ENCODE measurements around the gene CEP250. TPM values are rescaled to one million over a fixed set of nuclear protein-coding genes. Genes with fewer than 3 reads are reported as not detected.

The CEP250 gene
- total RNA-seq, 4 donors from 2014 or later = 26.1 to 121 (median 38.3) TPM

GRCh38 chr20:35564905-35565304 lies 109.5 kb downstream of the CEP250 start:
- Histone ChIP-seq H3K4me1 (no peaks in the 10 kb centered on the region), H3K36me3 (no peaks in the 10 kb centered on the region), H3K27ac (no peak overlapping the region), H3K27me3 (no peaks in the 10 kb centered on the region), H3K9me3 (no peaks in the 10 kb centered on the region), H3K4me3 (no peak overlapping the region)
- TF ChIP-seq POLR2A (IDR thresholded peaks at IDR 0.05) = no peak
- no peak for TF ChIP-seq CTCF (IDR thresholded peaks at IDR 0.05)
- no peak for DNase-seq

GRCh38 chr20:35568645-35569044 lies 113.2 kb downstream of the CEP250 start:
- H3K27ac ChIP-seq = no peak overlapping the region
- no peaks in the 10 kb centered on the region for H3K27me3 ChIP-seq
- no peaks in the 10 kb centered on the region for H3K36me3 ChIP-seq
- no peak for DNase-seq
- TF ChIP-seq CTCF (IDR thresholded peaks at IDR 0.05) (peak in 3 of 6 experiments; percentile 23 to 35 (median 31)), POLR2A (IDR thresholded peaks at IDR 0.05) (no peak)
- H3K4me1 ChIP-seq = no peaks in the 10 kb centered on the region
- no peak overlapping the region for H3K4me3 ChIP-seq
- H3K9me3 ChIP-seq = peaks cover 0 to 6% (median 2%) of the 10 kb centered on the region in 4 donors

Small RNAs within 50 kb of the gene (small RNA-seq; reads per million reads assigned to genes)
- gene MIR1289-1 = 0 reads per million in 2 donors

Other genes with a start within 250 kb of the CEP250 start
- 1 to 10 TPM in 2 of 4 donors, under 1 TPM in 1, not detected in 1; 0.70 to 2.7 (median 1.3) TPM for gene MMP24, start 228.9 kb upstream of the CEP250 start, total RNA-seq
- 10 to 100 TPM; 23.1 to 86.1 (median 58.6) TPM for gene MMP24OS, start 177.5 kb upstream of the CEP250 start, total RNA-seq
- 100 to 1,000 TPM in 3 of 4 donors, 10 to 100 TPM in 1; 77.6 to 196 (median 157) TPM for gene EIF6, start 170.8 kb upstream of the CEP250 start, total RNA-seq
- gene FAM83C, start 163.2 kb upstream of the CEP250 start, total RNA-seq = not detected
- 10 to 100 TPM; 35.5 to 98.2 (median 37.8) TPM for gene UQCC1, start 43.6 kb upstream of the CEP250 start, total RNA-seq
- gene GDF5, start 17.4 kb upstream of the CEP250 start, total RNA-seq = not detected
- not detected for gene C20orf173, start 74.1 kb downstream of the CEP250 start, total RNA-seq
- 100 to 1,000 TPM; 183 to 233 (median 201) TPM for gene ERGIC3, start 86.5 kb downstream of the CEP250 start, total RNA-seq
- 10 to 100 TPM in 2 of 4 donors, not detected in 2; 10.7 to 28.1 TPM for gene SPAG4, start 160.2 kb downstream of the CEP250 start, total RNA-seq
- 100 to 1,000 TPM in 3 of 4 donors, 10 to 100 TPM in 1; 84.9 to 201 (median 127) TPM for gene CPNE1, start 209.3 kb downstream of the CEP250 start, total RNA-seq
- gene RBM12, start 209.3 kb downstream of the CEP250 start, total RNA-seq = 10 to 100 TPM; 21.1 to 38.1 (median 32.3) TPM
- gene NFS1, start 243.8 kb downstream of the CEP250 start, total RNA-seq = 10 to 100 TPM; 29.2 to 62.2 (median 41.4) TPM
- 100 to 1,000 TPM; 154 to 259 (median 192) TPM for gene ROMO1, start 243.8 kb downstream of the CEP250 start, total RNA-seq

Data from Peyer's patch (tissue), 4 donors.